Left lung (tissue), 10 donors: ENCODE data around the gene KCNB1. TPM values are rescaled to one million over a fixed set of nuclear protein-coding genes. Genes with fewer than 3 reads are reported as not detected.

ENCODE experiments used
- ATAC-seq: fragments of 200-7000 bp; cut with Tn5 transposase; one replicate; pipeline ENCODE4 v1.9.1; 2020; ENCODE audit warnings: moderate library complexity
- DNase-seq, 4 donors: peaks; one replicate each; pipeline ENCODE4 v3.0.0-alpha.2; 2013 to 2020
- H3K27ac ChIP-seq, 2 donors: fragments of 200-600 bp; sonication (generic) in 1 of 2; one replicate each; pipeline versions ENCODE4 v1.5.0 to v1.8.0; 2020 to 2021
- H3K27me3 ChIP-seq, 2 donors: fragments of 200-600 bp; sonication (generic) in 1 of 2; one replicate each; pipeline versions ENCODE4 v1.5.0 to v1.8.0; 2020 to 2021
- H3K36me3 ChIP-seq, 2 donors: fragments of 200-600 bp; sonication (generic) in 1 of 2; one replicate each; pipeline versions ENCODE4 v1.5.0 to v1.8.0; 2020 to 2021
- H3K4me1 ChIP-seq, 2 donors: fragments of 200-600 bp; one replicate each; pipeline ENCODE4 v1.8.0; 2021
- H3K4me3 ChIP-seq, 2 donors: fragments of 200-600 bp; sonication (generic) in 1 of 2; one replicate each; pipeline versions ENCODE4 v1.5.0 to v1.8.0; 2020 to 2021; ENCODE audit warnings: mild to moderate bottlenecking in 1 of 2
- H3K9me3 ChIP-seq, 2 donors: fragments of 200-600 bp; sonication (generic) in 1 of 2; one replicate each; pipeline versions ENCODE4 v1.5.0 to v1.8.0; 2020 to 2021
- intact Hi-C, 2 donors: fragments of 100-400 bp; cut with DNase I; formaldehyde crosslinking; loops; one replicate each; pipeline versions ENCODE4 v1.11.2 to v1.14.2; 2022
- polyA plus RNA-seq, 6 donors: library from polyadenylated mRNA; unstranded; fragments of 120-200 nt; gene quantifications; one replicate each; pipeline ENCODE4 v1.2.1, GENCODE V29; 2013; ENCODE audit not compliant: insufficient read length in 6 of 6
- total RNA-seq, 2 donors: library from RNA; stranded (reverse); fragmentation: NEBNext Ultra II Directional; extraction: Animal tissue kit (Norgen Biotek cat#: 25700); gene quantifications; one replicate each; pipeline ENCODE4 v1.2.1, GENCODE V29; 2021
- TF ChIP-seq, protein P1 (sequence below), 2 donors: fragments of 200-600 bp; sonication (generic) in 1 of 2; IDR thresholded peaks; one replicate each; pipeline versions ENCODE4 v1.5.0 to v1.8.0; 2021; ENCODE audit warnings: antibody characterized with exemption in 2 of 2
- donor health status: DM: no; HTN: yes; CAD: no.
- donor health status: DM: no; HTN: no; CAD: no.

Gene KCNB1
- total and polyA plus RNA-seq, 8 donors: 0.26 to 1.2 (median 0.44) TPM

DNA sequence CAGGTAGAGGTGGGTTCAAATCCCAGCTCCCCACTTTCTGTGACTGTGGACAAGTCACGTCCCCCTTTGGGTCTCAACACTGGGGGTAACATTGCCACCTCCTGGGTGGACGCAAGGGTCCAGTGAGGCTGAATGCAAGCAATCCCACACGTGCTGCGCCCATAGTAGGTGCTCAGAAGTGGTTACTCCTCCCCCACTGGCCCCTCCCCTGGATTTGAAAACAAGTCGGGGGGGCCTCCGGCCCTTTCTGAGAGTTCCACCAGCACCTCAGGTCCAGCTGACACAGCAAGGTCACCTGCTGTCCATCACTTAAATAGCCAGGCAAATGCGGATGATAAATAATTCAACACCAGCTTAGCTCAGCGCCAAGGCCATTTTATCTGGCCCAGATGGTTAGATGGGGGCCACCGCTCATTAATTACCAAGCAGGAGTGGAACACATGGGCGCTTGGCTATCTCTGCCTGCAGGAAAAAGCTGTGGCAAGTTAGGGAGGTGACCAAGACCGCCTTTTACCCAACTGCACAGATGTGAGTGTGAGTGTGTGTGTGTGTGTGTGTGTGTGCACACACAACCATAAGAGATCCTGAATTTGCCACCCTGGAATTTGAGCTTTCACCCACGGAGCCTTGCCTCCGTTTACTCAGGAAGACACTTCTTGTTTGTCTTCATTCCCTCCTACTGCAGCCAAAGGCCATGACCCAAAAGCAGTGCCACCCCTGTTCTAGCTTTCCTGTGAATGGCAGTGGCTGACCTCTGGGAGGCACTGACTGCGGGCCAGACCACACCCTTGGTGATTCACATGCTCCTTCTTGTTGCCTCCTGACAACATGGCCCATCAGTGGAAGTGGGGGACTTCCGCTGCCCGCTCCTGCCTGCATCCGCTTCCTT lies 34.7 kb upstream of the KCNB1 start:
- ATAC-seq: no peak
- no peaks in the 10 kb centered on the region for H3K36me3 ChIP-seq
- intact Hi-C loops: no loop called here

DNA sequence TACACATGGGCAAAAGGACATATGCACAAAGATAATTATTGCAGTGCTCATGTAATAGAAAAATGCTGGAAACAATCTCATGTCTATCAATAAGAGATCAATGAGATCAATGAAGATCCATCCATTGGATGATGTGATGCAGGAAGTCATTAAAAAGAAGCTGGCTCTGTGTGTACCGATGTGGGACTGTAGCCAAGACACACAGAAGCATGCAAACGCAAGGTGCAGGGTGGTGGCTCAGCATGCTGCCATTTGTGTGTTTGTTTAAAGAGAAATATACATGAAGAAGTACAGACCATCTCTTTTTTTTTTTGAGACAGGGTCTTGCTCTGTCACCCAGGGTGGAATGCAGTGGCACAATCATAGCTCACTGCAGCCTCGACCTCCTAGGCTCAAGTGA lies 33.1 kb upstream of the KCNB1 start:
- no peaks in the 10 kb centered on the region for H3K4me1 ChIP-seq
- no peak overlapping the region for H3K4me3 ChIP-seq
- no peak overlapping the region for H3K27ac ChIP-seq
- TF ChIP-seq, protein P1, sequence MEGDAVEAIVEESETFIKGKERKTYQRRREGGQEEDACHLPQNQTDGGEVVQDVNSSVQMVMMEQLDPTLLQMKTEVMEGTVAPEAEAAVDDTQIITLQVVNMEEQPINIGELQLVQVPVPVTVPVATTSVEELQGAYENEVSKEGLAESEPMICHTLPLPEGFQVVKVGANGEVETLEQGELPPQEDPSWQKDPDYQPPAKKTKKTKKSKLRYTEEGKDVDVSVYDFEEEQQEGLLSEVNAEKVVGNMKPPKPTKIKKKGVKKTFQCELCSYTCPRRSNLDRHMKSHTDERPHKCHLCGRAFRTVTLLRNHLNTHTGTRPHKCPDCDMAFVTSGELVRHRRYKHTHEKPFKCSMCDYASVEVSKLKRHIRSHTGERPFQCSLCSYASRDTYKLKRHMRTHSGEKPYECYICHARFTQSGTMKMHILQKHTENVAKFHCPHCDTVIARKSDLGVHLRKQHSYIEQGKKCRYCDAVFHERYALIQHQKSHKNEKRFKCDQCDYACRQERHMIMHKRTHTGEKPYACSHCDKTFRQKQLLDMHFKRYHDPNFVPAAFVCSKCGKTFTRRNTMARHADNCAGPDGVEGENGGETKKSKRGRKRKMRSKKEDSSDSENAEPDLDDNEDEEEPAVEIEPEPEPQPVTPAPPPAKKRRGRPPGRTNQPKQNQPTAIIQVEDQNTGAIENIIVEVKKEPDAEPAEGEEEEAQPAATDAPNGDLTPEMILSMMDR (IDR thresholded peaks at IDR 0.05): no peak
- ATAC-seq: no peak
- H3K36me3 ChIP-seq: no peaks in the 10 kb centered on the region
- H3K27me3 ChIP-seq: no peaks in the 10 kb centered on the region
- no peaks in the 10 kb centered on the region for H3K9me3 ChIP-seq
- intact Hi-C loops: no loop called here
- DNase-seq: no peak

More for the DNA sequence above, 34.7 kb upstream of the KCNB1 start:
- TF ChIP-seq, protein P1 (IDR thresholded peaks at IDR 0.05): no peak
- DNase-seq: no peak
- Histone ChIP-seq H3K27ac (no peak overlapping the region), H3K4me3 (no peak overlapping the region), H3K27me3 (no peaks in the 10 kb centered on the region), H3K9me3 (no peaks in the 10 kb centered on the region), H3K4me1 (no peaks in the 10 kb centered on the region)

DNA sequence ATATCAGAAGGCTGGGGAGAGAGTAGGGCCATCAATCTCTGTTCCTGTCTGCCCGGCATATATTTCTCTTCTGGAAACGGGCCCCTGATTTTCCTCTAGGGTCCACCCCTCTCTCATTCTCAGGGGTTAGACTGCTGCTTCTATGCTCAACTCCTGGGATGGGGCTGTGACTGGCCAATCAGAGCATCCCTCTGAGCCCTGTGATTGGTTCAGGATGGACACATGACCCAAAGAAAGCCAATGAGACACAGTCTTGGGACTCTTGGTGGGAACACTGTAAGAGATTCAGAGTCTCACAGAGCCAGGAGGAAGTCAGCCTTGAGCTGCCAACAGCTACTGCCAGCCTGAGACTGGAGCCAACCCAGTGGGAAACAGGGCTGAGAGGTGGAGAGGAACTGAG lies 31.0 kb upstream of the KCNB1 start:
- Histone ChIP-seq H3K36me3 (no peaks in the 10 kb centered on the region), H3K27me3 (peaks cover 0 to 11% of the 10 kb centered on the region in 2 donors), H3K9me3 (no peaks in the 10 kb centered on the region), H3K27ac (no peak overlapping the region), H3K4me3 (no peak overlapping the region), H3K4me1 (no peaks in the 10 kb centered on the region)
- TF ChIP-seq, protein P1 (IDR thresholded peaks at IDR 0.05): no peak
- ATAC-seq (no peak), DNase-seq (no peak)
- intact Hi-C loops: no loop called here

DNA sequence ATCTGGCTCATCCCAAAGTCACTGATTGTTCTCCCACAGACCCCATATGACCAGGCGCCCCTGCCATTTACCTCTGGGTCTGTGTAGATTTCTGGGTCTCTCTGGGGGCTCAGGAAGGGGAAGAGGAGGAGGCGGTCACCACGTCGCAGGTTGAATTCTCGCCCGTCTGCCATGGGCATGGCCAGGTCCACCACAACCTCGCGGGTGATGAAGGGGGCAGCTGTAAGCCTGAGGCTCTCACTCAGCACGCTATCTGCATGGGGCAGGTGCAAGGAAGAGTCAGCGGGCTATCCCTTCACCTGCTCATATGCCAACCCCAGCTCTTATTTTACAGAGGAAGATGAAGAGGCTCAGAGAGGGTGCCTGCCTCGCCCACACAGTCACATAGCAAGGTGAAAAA lies 30.5 kb upstream of the KCNB1 start:
- no peak overlapping the region for H3K4me3 ChIP-seq
- no peak overlapping the region for H3K27ac ChIP-seq
- no peaks in the 10 kb centered on the region for H3K4me1 ChIP-seq
- TF ChIP-seq, protein P1 (IDR thresholded peaks at IDR 0.05): no peak
- no peaks in the 10 kb centered on the region for H3K9me3 ChIP-seq
- H3K27me3 ChIP-seq: peaks cover 0 to 11% of the 10 kb centered on the region in 2 donors
- intact Hi-C loops: no loop called here
- ATAC-seq: no peak
- peak in 1 of 4 donors; percentile 52 for DNase-seq
- H3K36me3 ChIP-seq: no peaks in the 10 kb centered on the region

DNA sequence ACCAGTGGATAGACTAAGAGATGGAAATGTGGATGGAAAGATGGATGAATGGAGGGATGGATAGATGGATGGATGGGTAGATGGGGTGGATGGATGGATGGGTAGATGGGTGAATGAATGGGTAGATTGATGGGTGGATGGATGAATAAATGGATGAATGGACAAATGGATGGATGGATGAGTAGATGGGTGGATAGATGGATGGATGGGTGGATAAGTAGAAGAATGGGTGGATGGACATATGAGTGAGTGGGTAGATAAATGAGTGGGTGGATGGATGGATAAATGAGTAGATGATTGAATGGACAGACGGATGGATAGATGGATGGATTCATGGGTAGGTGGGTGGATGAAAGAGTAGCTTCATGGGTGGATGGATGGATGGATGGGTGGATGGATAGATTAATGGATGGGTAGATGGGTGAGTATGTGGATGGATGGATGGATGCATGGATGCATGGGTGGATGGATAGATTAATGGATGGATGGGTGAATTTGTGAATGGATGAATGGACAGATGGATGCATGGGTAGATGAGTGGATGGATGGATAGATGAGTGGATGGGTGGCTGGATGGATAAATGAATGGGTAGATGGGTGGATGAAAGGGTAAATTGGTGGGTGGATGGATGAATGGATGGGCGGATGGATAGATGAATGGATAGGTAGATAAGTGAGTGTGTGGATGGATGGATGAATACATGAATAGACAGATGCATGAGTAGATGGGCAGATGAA lies 29.5 kb upstream of the KCNB1 start:
- Histone ChIP-seq H3K9me3 (no peaks in the 10 kb centered on the region), H3K4me3 (no peak overlapping the region), H3K27me3 (peaks cover 0 to 11% of the 10 kb centered on the region in 2 donors), H3K27ac (no peak overlapping the region), H3K4me1 (no peaks in the 10 kb centered on the region), H3K36me3 (no peaks in the 10 kb centered on the region)
- TF ChIP-seq, protein P1 (IDR thresholded peaks at IDR 0.05): no peak
- no peak for DNase-seq
- intact Hi-C loops: no loop called here
- ATAC-seq: no peak
